ENCODE results near the gene EREG.

Gene EREG

DNA sequence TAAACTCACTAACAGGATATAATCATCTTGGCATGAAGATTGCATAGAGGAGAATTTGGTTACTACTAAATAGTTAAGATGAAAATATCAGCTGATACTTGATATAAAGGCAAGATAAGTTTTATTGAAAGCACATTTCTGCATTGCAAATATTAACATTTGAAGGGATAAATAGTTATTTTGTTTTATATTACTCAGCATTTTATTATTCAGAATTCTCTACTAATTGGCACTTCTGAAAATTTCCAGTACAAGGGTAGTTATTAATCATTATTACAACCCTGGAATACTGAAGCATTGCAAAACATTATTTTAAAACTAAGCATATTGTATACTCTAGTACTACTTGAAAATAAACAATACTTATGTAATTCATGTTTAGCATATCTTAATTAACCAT, 47.3 kb downstream of the EREG start:
- no peak overlapping the region for H3K4me3 ChIP-seq (ENCODE audit: low read depth, low read length)
- TF ChIP-seq, protein P1, sequence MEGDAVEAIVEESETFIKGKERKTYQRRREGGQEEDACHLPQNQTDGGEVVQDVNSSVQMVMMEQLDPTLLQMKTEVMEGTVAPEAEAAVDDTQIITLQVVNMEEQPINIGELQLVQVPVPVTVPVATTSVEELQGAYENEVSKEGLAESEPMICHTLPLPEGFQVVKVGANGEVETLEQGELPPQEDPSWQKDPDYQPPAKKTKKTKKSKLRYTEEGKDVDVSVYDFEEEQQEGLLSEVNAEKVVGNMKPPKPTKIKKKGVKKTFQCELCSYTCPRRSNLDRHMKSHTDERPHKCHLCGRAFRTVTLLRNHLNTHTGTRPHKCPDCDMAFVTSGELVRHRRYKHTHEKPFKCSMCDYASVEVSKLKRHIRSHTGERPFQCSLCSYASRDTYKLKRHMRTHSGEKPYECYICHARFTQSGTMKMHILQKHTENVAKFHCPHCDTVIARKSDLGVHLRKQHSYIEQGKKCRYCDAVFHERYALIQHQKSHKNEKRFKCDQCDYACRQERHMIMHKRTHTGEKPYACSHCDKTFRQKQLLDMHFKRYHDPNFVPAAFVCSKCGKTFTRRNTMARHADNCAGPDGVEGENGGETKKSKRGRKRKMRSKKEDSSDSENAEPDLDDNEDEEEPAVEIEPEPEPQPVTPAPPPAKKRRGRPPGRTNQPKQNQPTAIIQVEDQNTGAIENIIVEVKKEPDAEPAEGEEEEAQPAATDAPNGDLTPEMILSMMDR (IDR thresholded peaks at IDR 0.05; ENCODE audit: low read depth, low read length) = no peak

DNA sequence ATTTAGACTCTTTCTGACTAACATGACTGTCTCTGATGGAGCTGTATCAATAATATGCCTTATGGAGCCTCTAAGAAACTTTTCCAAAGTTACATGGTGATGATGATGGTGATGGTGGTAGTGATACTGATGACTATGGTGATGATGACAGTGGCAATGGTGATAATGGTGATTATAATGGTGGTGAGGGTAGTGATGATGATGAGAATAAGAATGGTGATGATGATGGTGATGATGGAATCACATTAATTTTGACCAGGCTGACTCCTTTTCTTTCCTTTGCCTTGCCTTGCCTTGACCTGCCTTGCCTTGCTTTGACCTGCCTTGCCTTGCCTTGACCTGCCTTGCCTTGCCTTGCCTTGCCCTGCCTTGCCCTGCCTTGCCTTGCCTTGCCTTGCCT, 48.3 kb downstream of the EREG start:
- TF ChIP-seq, protein P1 (IDR thresholded peaks at IDR 0.05; ENCODE audit: low read depth, low read length) = no peak
- H3K4me3 ChIP-seq (ENCODE audit: low read depth, low read length) = no peak overlapping the region

DNA sequence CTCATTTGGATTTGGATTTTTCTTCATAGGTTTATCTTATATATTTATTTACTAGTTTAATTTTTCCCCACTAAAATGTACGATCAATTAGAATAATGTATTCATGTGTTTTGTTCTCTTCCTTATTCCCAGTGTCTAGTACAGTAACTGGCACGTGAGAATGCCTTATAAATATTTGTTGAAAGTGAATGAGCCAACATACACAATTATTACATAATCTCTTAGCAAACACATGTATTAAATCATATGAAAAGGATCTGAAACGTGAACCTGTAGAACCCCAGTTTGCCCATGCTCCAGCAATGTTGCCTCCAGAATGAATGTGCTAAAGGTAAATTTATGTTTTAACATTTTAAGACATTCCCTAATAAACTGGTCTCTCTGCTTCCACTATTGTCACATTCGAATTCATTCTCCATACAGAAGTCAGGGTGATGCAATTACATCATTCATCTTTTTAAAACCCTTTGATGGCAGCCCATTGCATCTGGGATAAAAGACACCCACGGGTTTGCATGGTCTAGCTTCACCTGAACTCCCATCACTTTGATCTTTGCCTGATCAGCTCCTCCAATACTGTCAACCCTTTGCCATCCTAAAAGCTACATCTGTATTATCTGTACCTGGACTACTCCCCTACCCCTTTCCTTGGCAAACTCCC, 49.3 kb downstream of the EREG start:
- H3K4me3 ChIP-seq (ENCODE audit: low read depth, low read length) = no peak overlapping the region
- TF ChIP-seq, protein P1 (IDR thresholded peaks at IDR 0.05; ENCODE audit: low read depth, low read length) = no peak

DNA sequence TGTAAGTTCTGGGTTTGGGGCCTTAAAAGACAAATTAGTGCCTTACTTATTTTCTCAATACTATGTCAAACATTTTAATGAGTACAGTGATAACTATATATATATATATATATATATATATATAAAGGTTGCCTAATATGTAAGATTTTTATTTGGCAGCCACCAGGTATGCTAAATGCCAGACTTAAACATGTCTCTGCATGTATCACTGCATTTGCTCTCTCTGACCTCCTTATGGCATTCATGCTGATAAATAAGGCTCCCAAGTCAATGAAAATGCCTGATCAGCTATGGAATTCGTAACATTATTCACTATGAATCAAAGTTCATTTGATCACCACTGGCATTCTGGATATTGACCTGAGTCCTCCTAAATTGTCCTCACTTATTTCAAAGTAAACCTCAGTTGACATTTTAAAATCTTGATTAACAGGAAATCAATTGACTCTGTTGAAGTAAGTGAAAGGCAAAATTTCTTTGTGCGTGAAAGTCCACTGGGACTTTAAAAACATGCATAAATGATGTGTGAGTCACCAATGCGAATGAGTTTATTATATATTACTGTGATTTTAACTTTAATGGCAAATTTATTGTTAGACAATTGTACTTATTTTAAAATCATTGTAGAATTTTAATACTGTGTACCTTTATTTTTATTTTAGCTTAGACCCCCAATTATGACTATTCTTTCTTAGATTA, 50.8 kb downstream of the EREG start:
- TF ChIP-seq, protein P1 (IDR thresholded peaks at IDR 0.05; ENCODE audit: low read depth, low read length) = no peak
- no peak overlapping the region for H3K4me3 ChIP-seq (ENCODE audit: low read depth, low read length)

DNA sequence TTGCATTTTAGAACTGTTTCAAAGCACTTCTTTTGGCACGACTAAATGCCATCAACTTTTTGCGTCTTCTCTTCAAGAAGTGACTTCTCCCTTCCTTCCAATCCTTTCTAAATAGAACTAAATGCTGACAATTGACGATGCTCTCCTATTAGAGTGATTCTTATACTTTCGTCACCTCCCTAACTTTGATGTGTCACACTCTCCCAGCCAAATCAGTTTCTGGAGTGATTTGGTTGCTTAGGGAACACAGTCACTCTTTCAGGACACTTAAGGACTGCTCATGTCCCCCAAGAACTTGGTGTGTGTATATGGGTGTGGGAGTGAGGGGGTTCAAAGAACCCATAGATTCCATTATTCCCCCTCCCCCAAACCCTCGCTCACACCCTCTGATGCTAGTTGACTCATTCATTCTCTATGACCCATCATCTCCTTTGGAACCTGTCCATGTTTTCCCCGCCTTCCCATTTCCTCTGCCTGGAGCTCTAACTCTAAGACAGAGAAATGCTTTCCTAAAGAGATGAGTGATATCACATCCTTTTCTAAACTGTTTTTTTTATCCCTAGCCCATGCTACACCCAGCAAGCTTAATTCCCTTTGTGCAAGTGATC, 53.2 kb downstream of the EREG start:
- H3K4me3 ChIP-seq (ENCODE audit: low read depth, low read length) = no peak overlapping the region
- TF ChIP-seq, protein P1 (IDR thresholded peaks at IDR 0.05; ENCODE audit: low read depth, low read length) = no peak

DNA sequence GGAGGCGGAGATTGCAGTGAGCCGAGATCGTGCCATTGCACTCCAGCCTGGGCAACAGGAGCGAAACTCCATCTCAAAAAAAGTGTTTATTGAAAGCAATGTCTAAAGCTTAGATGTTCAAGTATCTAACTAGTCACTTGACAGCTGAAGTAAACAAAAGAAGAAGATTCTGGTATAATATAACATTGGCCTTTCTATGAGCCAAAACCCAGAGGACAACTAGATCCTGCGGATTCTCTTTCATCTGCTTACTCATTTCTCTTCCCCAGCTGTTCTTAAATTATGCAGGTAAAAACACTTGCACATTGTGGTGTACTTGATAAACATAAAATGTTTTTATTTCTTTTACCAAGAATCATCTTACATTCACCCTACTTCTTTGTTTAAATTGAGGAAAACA, 55.9 kb downstream of the EREG start:
- H3K4me3 ChIP-seq (ENCODE audit: low read depth, low read length) = no peak overlapping the region
- TF ChIP-seq, protein P1 (IDR thresholded peaks at IDR 0.05; ENCODE audit: low read depth, low read length) = no peak

DNA sequence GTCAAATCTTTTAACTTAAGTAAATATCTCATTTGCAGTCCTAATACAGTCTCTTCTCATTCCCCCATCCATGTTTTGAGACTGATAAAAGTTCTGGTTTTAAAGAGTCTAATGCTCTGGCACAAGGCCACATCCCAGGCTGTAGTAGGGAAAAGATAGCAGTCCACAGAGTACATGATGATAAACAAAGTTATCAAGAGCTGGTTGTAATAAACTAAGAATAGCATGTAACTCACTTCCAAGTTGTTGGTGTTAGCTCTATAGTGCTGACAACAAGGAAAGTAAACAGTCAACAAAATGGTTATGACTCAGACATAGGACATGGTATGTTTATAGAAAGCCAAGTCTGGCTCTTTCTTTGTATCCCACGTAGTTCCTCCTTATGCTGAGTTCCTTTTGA, 58.2 kb downstream of the EREG start:
- H3K4me3 ChIP-seq (ENCODE audit: low read depth, low read length) = no peak overlapping the region
- TF ChIP-seq, protein P1 (IDR thresholded peaks at IDR 0.05; ENCODE audit: low read depth, low read length) = no peak
